Mesenchymal stem cell (in vitro differentiated cells and primary cell): ENCODE results near the gene DNHD1.
A peak's percentile ranks its signal among the peaks of the same experiment; 100 is the strongest.

ENCODE experiments used
- DNase-seq: peaks from one replicate; pipeline ENCODE4 v3.0.0-alpha.2; 2013
- H2AFZ ChIP-seq: one replicate; pipeline ENCODE4 v1.6.1; 2013; ENCODE audit warnings: low read depth, mild to moderate bottlenecking, control low read depth, inconsistent platforms, low read length, moderate library complexity
- H2AK5ac ChIP-seq: 2 replicates; pipeline ENCODE4 v1.6.1; 2013; ENCODE audit warnings: low read length, moderate library complexity, mild to moderate bottlenecking, inconsistent platforms; ENCODE audit not compliant: severe bottlenecking
- H2BK120ac ChIP-seq: one replicate; pipeline ENCODE4 v1.6.1; 2013; ENCODE audit warnings: low read depth, mild to moderate bottlenecking, inconsistent platforms, low read length, moderate library complexity
- H2BK12ac ChIP-seq, 2 experiments: one replicate each; pipeline ENCODE4 v1.6.1; 2013; ENCODE audit warnings: inconsistent platforms in 2 of 2, low read length in 2 of 2, mild to moderate bottlenecking in 2 of 2, moderate library complexity in 2 of 2, control low read depth in 1 of 2
- H2BK15ac ChIP-seq: one replicate; pipeline ENCODE4 v1.6.1; 2013; ENCODE audit warnings: mild to moderate bottlenecking, low read depth, inconsistent platforms; ENCODE audit not compliant: poor library complexity, severe bottlenecking
- H2BK5ac ChIP-seq: 2 replicates; pipeline ENCODE4 v1.6.1; 2013; ENCODE audit warnings: low read depth, mild to moderate bottlenecking, low read length, control low read depth, inconsistent platforms; ENCODE audit not compliant: poor library complexity, severe bottlenecking
- H3K14ac ChIP-seq, 2 experiments: one replicate each; pipeline ENCODE4 v1.6.1; 2013; ENCODE audit warnings: inconsistent platforms in 2 of 2, low read length in 2 of 2, control low read depth in 1 of 2, mild to moderate bottlenecking in 1 of 2, moderate library complexity in 1 of 2
- H3K18ac ChIP-seq, 2 experiments: one replicate each; pipeline ENCODE4 v1.6.1; 2013; ENCODE audit warnings: inconsistent platforms in 2 of 2, low read length in 2 of 2, control low read depth in 1 of 2, low read depth in 1 of 2, mild to moderate bottlenecking in 1 of 2
- H3K23ac ChIP-seq, 2 experiments: one replicate each; pipeline ENCODE4 v1.6.1; 2013; ENCODE audit warnings: inconsistent platforms in 2 of 2, low read length in 2 of 2, mild to moderate bottlenecking in 2 of 2, moderate library complexity in 2 of 2, control low read depth in 1 of 2
- H3K27ac ChIP-seq: 2 replicates; pipeline ENCODE4 v1.5.1; 2013; ENCODE audit warnings: mild to moderate bottlenecking, moderate library complexity, low read length, control low read depth, inconsistent platforms; ENCODE audit not compliant: poor library complexity, severe bottlenecking
- H3K27me3 ChIP-seq, 2 experiments: 2 replicates each; pipeline versions ENCODE4 v1.6.1 to v1.7.0; 2013; ENCODE audit warnings: low read length in 2 of 2, mild to moderate bottlenecking in 2 of 2, moderate library complexity in 2 of 2, control low read depth in 1 of 2, inconsistent platforms in 1 of 2; ENCODE audit not compliant: control insufficient read depth in 1 of 2, insufficient read depth in 1 of 2
- H3K36me3 ChIP-seq, 2 experiments: 2 replicates each; pipeline versions ENCODE4 v1.6.1 to v1.7.0; 2013; ENCODE audit warnings: low read length in 2 of 2, control low read depth in 1 of 2, inconsistent platforms in 1 of 2, low read depth in 1 of 2, mild to moderate bottlenecking in 1 of 2; ENCODE audit not compliant: insufficient read depth in 2 of 2, control insufficient read depth in 1 of 2
- H3K4ac ChIP-seq, 2 experiments: one replicate each; pipeline ENCODE4 v1.6.1; 2013; ENCODE audit warnings: inconsistent platforms in 2 of 2, low read length in 2 of 2, mild to moderate bottlenecking in 2 of 2, moderate library complexity in 2 of 2, control low read depth in 1 of 2, low read depth in 1 of 2
- H3K4me1 ChIP-seq: 2 replicates; pipeline ENCODE4 v1.6.1; 2013; ENCODE audit warnings: low read depth, low read length, control low read depth; ENCODE audit not compliant: control insufficient read depth, insufficient read depth
- H3K4me2 ChIP-seq: 2 replicates; pipeline ENCODE4 v1.6.1; 2013; ENCODE audit warnings: low read length, mild to moderate bottlenecking, inconsistent platforms; ENCODE audit not compliant: poor library complexity, severe bottlenecking
- H3K4me3 ChIP-seq, 2 experiments: 2 replicates each; pipeline versions ENCODE4 v1.5.1 to v1.7.0; 2013; ENCODE audit warnings: low read length in 2 of 2, mild to moderate bottlenecking in 2 of 2, control low read depth in 1 of 2, low read depth in 1 of 2; ENCODE audit not compliant: insufficient read depth in 1 of 2
- H3K79me1 ChIP-seq: replicated peaks from 2 replicates; pipeline ENCODE4 v1.6.1; 2013; ENCODE audit warnings: mild to moderate bottlenecking, control low read depth, low read length, inconsistent platforms; ENCODE audit not compliant: poor library complexity, severe bottlenecking
- H3K9ac ChIP-seq: 2 replicates; pipeline ENCODE4 v1.7.0; 2013; ENCODE audit warnings: mild to moderate bottlenecking, low read length, moderate library complexity
- H3K9me3 ChIP-seq: 2 replicates; pipeline ENCODE4 v1.7.0; 2013; ENCODE audit warnings: mild to moderate bottlenecking, low read length; ENCODE audit not compliant: control insufficient read depth
- H4K8ac ChIP-seq: one replicate; pipeline ENCODE4 v1.6.1; 2013; ENCODE audit warnings: inconsistent platforms, mild to moderate bottlenecking, low read length, moderate library complexity
- H4K91ac ChIP-seq: one replicate; pipeline ENCODE4 v1.6.1; 2013; ENCODE audit warnings: mild to moderate bottlenecking, low read length, inconsistent platforms
- WGBS: methylation state at CpG from one replicate; pipeline ENCODE4 v1.1.7; 2013; ENCODE audit warnings: mixed read lengths; 5-methylcytosine and 5-hydroxymethylcytosine counted together

The DNHD1 gene

DNA sequence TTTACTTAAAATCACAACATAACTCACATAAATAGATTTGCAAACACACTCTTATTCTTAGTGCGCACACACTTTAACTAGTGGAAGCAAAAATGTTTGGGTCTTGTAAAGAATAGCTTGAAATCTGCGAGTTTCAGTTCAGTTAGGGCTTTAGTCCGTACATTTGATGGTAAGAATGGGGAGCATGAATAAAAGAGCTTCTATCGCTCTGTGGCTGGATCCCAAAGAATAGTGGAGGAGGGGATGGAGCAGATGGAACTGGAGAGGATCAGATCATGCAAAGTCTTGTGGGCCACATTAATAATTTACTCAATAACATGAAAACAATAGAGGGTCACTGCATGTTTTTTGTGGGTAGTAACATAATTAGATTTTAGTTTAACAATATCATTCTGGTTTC, 44.3 kb downstream of the DNHD1 start:
- Histone ChIP-seq H3K27ac (no peak overlapping the region), H2AFZ (no peak overlapping the region), H3K9me3 (no peaks in the 10 kb centered on the region), H4K8ac (no peak overlapping the region), H3K27me3 (no peaks in the 10 kb centered on the region), H3K23ac (no peak overlapping the region), H3K79me1 (no peaks in the 10 kb centered on the region), H2BK120ac (no peak overlapping the region), H4K91ac (no peak overlapping the region), H3K14ac (no peak overlapping the region), H2BK12ac (no peak overlapping the region), H2BK5ac (no peak overlapping the region), H2AK5ac (no peak overlapping the region), H3K18ac (no peak overlapping the region), H3K4me3 (no peak overlapping the region), H2BK15ac (no peak overlapping the region), H3K36me3 (peaks cover 15 to 30% of the 10 kb centered on the region in 2 experiments), H3K9ac (no peak overlapping the region), H3K4me1 (peaks cover 4% of the 10 kb centered on the region), H3K4me2 (no peak overlapping the region), H3K4ac (no peak overlapping the region)
- WGBS, result 90% methylated on average over 3 of the region's 4 CpGs
- no peak for DNase-seq

- H2BK12ac ChIP-seq, result no peak overlapping the region
- no peaks in the 10 kb centered on the region for H3K27me3 ChIP-seq
- no peak overlapping the region for H2BK15ac ChIP-seq
- H4K8ac ChIP-seq, result no peak overlapping the region
- H2AK5ac ChIP-seq, result no peak overlapping the region
- no peak overlapping the region for H3K4ac ChIP-seq
- H3K14ac ChIP-seq, result no peak overlapping the region
- no peak overlapping the region for H3K18ac ChIP-seq
- H2AFZ ChIP-seq, result no peak overlapping the region
- H3K4me2 ChIP-seq, result no peak overlapping the region
- no peaks in the 10 kb centered on the region for H3K9me3 ChIP-seq
- H2BK120ac ChIP-seq, result no peak overlapping the region
- H2BK5ac ChIP-seq, result no peak overlapping the region
- H4K91ac ChIP-seq, result no peak overlapping the region
- no peak overlapping the region for H3K4me3 ChIP-seq
- WGBS, result 94% methylated on average over 2 of the region's 2 CpGs
- no peak for DNase-seq
- peaks cover 25 to 43% of the 10 kb centered on the region in 2 experiments for H3K36me3 ChIP-seq
- H3K23ac ChIP-seq, result no peak overlapping the region
- no peak overlapping the region for H3K27ac ChIP-seq
- no peak overlapping the region for H3K9ac ChIP-seq
- H3K79me1 ChIP-seq, result no peaks in the 10 kb centered on the region
- peaks cover 4% of the 10 kb centered on the region for H3K4me1 ChIP-seq
Measured at GRCh38 chr11:6542727-6543126, 45.6 kb downstream of the DNHD1 start.

- H3K4me2 ChIP-seq, result no peak overlapping the region
- H2BK5ac ChIP-seq, result no peak overlapping the region
- no peak overlapping the region for H3K27ac ChIP-seq
- H2BK15ac ChIP-seq, result no peak overlapping the region
- H3K27me3 ChIP-seq, result no peaks in the 10 kb centered on the region
- H2AK5ac ChIP-seq, result no peak overlapping the region
- DNase-seq, result no peak
- H2AFZ ChIP-seq, result no peak overlapping the region
- peak overlapping the region in 1 of 2 experiments; percentile 37 for H3K14ac ChIP-seq
- H4K8ac ChIP-seq, result no peak overlapping the region
- no peak overlapping the region for H2BK120ac ChIP-seq
- H3K23ac ChIP-seq, result no peak overlapping the region
- H3K4me1 ChIP-seq, result peaks cover 6% of the 10 kb centered on the region
- H3K4ac ChIP-seq, result no peak overlapping the region
- 97% methylated on average over 19 of the region's 19 CpGs for WGBS
- no peak overlapping the region for H4K91ac ChIP-seq
- no peak overlapping the region for H3K4me3 ChIP-seq
- H3K18ac ChIP-seq, result no peak overlapping the region
- H3K36me3 ChIP-seq, result peaks cover 25 to 54% of the 10 kb centered on the region in 2 experiments
- no peak overlapping the region for H3K9ac ChIP-seq
- no peak overlapping the region for H2BK12ac ChIP-seq
- H3K79me1 ChIP-seq, result no peaks in the 10 kb centered on the region
- H3K9me3 ChIP-seq, result no peaks in the 10 kb centered on the region
Measured at GRCh38 chr11:6544921-6545850, 48.1 kb downstream of the DNHD1 start.

- no peaks in the 10 kb centered on the region for H3K79me1 ChIP-seq
- peaks cover 25 to 50% of the 10 kb centered on the region in 2 experiments for H3K36me3 ChIP-seq
- H3K4me2 ChIP-seq, result no peak overlapping the region
- no peak overlapping the region for H3K23ac ChIP-seq
- no peak overlapping the region for H4K8ac ChIP-seq
- no peak overlapping the region for H2BK120ac ChIP-seq
- no peak overlapping the region for H3K18ac ChIP-seq
- H2BK12ac ChIP-seq, result no peak overlapping the region
- H3K27me3 ChIP-seq, result no peaks in the 10 kb centered on the region
- H3K4me1 ChIP-seq, result peaks cover 6% of the 10 kb centered on the region
- no peak for DNase-seq
- H2BK15ac ChIP-seq, result no peak overlapping the region
- no peak overlapping the region for H3K4ac ChIP-seq
- WGBS, result 97% methylated on average over 14 of the region's 14 CpGs
- no peak overlapping the region for H2BK5ac ChIP-seq
- peak overlapping the region; percentile 21 for H4K91ac ChIP-seq
- H3K9ac ChIP-seq, result no peak overlapping the region
- no peak overlapping the region for H3K27ac ChIP-seq
- H3K14ac ChIP-seq, result no peak overlapping the region
- H2AFZ ChIP-seq, result no peak overlapping the region
- no peaks in the 10 kb centered on the region for H3K9me3 ChIP-seq
- H3K4me3 ChIP-seq, result no peak overlapping the region
- H2AK5ac ChIP-seq, result no peak overlapping the region
Measured at GRCh38 chr11:6545917-6546605, 49.0 kb downstream of the DNHD1 start.
